HepG2 (cell line): ENCODE measurements around the gene SOX13. TPM values are rescaled to one million over a fixed set of nuclear protein-coding genes. Genes with fewer than 3 reads are reported as not detected.

Experiments used
- DDIT3 ChIP-seq: sonication (generic); formaldehyde crosslinking; IDR thresholded peaks from 2 replicates; pipeline ENCODE4 v1.4.0; 2020; ENCODE audit warnings: mild to moderate bottlenecking, missing genetic modification reagents
- ETV5 ChIP-seq: IDR thresholded peaks from 2 replicates; pipeline ENCODE4 v1.6.1; 2018; ENCODE audit warnings: missing biosample characterization, missing genetic modification reagents, inconsistent platforms, borderline replicate concordance
- FOXA1 ChIP-seq, 2 experiments: fragments of 450-650 bp in 1 of 2; sonication (generic) in 1 of 2; formaldehyde crosslinking in 1 of 2; IDR thresholded peaks; 2 replicates each; pipeline versions ENCODE4 v1.4.0 to v1.6.1; 2016 to 2020; ENCODE audit warnings: missing genetic modification reagents in 1 of 2
- GABPB1 ChIP-seq: IDR thresholded peaks from 2 replicates; pipeline ENCODE4 v1.6.1; 2016; ENCODE audit warnings: mild to moderate bottlenecking, missing genetic modification reagents, moderate library complexity, missing compliant biosample characterization
- HNRNPH1 ChIP-seq: fragments of 200-400 bp; formaldehyde crosslinking; optimal IDR thresholded peaks from 2 replicates; pipeline ENCODE3; 2017; ENCODE audit warnings: mild to moderate bottlenecking, low read depth, low read length
- HNRNPL ChIP-seq: fragments of 200-400 bp; formaldehyde crosslinking; IDR thresholded peaks from 2 replicates; pipeline ENCODE4 v1.6.1; 2017; ENCODE audit warnings: mild to moderate bottlenecking, low read depth, low read length
- HOXD1 ChIP-seq: sonication (generic); formaldehyde crosslinking; IDR thresholded peaks from 2 replicates; pipeline ENCODE4 v1.5.0; 2020; ENCODE audit warnings: missing genetic modification reagents
- KLF9 ChIP-seq: IDR thresholded peaks from 2 replicates; pipeline ENCODE4 v1.6.1; 2016; ENCODE audit warnings: low read depth
- MAX ChIP-seq: IDR thresholded peaks from 2 replicates; pipeline ENCODE4 v1.6.1; 2012; ENCODE audit warnings: inconsistent platforms
- NFE2 ChIP-seq: sonication (generic); formaldehyde crosslinking; IDR thresholded peaks from 2 replicates; pipeline ENCODE4 v1.4.0; 2020; ENCODE audit warnings: missing genetic modification reagents
- NR2F2 ChIP-seq: IDR thresholded peaks from 2 replicates; pipeline ENCODE4 v1.6.1; 2012; ENCODE audit warnings: low read depth, inconsistent platforms, borderline replicate concordance
- POLR2A ChIP-seq, 2 experiments: IDR thresholded peaks; 2 replicates each; pipeline ENCODE4 v1.6.1; 2011; ENCODE audit warnings: low read depth in 2 of 2, low read length in 2 of 2, mild to moderate bottlenecking in 1 of 2, moderate library complexity in 1 of 2; ENCODE audit not compliant: insufficient read depth in 1 of 2
- SP1 ChIP-seq, 2 experiments: fragments of 450-650 bp in 1 of 2; sonication (generic) in 1 of 2; formaldehyde crosslinking in 1 of 2; IDR thresholded peaks; 2 replicates each; pipeline versions ENCODE4 v1.4.0 to v1.6.1; 2016 to 2020; ENCODE audit warnings: missing genetic modification reagents in 1 of 2
- polyA plus RNA-seq, 8 experiments: library from polyadenylated mRNA; depleted of rRNA in 3 of 8; stranded (reverse) in 7 of 8; unstranded in 1 of 8; fragments of >200 nt; fragmentation: Illumina TruSeq in 4 of 8; extraction: Trizol in 4 of 8; gene quantifications; 2 replicates each; pipeline versions ENCODE4 v1.2.1 to v1.2.3, GENCODE V29; 2011 to 2016; ENCODE audit warnings: low read depth in 4 of 8, missing spikeins in 1 of 8, mixed read lengths in 1 of 8; ENCODE audit not compliant: insufficient read depth in 1 of 8
- total RNA-seq, 5 experiments: library from RNA; depleted of rRNA; stranded (reverse); fragments of >200 nt; fragmentation: Illumina TruSeq; extraction: Trizol; gene quantifications; 2 replicates each; pipeline ENCODE4 v1.2.3, GENCODE V29; 2016; ENCODE audit warnings: low read depth in 1 of 5
- TF ChIP-seq, protein P1 (sequence below): sonication (generic); formaldehyde crosslinking; IDR thresholded peaks from one replicate; pipeline ENCODE4 v1.5.1; 2020; ENCODE audit warnings: mild to moderate bottlenecking, missing genetic modification reagents; ENCODE audit errors: not compliant biosample characterization
- TF ChIP-seq, protein P2 (sequence below): sonication (generic); formaldehyde crosslinking; IDR thresholded peaks from 2 replicates; pipeline ENCODE4 v1.8.1; 2022; ENCODE audit warnings: mild to moderate bottlenecking, missing genetic modification reagents
- TF ChIP-seq, protein P3 (sequence below): sonication (generic); formaldehyde crosslinking; IDR thresholded peaks from 2 replicates; pipeline ENCODE4 v1.5.0; 2020; ENCODE audit warnings: missing genetic modification reagents, mild to moderate bottlenecking, borderline replicate concordance
- TF ChIP-seq, protein P4 (sequence below): sonication (generic); formaldehyde crosslinking; IDR thresholded peaks from 2 replicates; pipeline ENCODE4 v1.4.0; 2020; ENCODE audit warnings: missing genetic modification reagents

Gene SOX13
- total and polyA plus RNA-seq, 2 of the 13 experiments (the other 11 are each of a cell fraction or from before 2014, with no cell fraction given): 13.3 to 15.8 TPM

DNA sequence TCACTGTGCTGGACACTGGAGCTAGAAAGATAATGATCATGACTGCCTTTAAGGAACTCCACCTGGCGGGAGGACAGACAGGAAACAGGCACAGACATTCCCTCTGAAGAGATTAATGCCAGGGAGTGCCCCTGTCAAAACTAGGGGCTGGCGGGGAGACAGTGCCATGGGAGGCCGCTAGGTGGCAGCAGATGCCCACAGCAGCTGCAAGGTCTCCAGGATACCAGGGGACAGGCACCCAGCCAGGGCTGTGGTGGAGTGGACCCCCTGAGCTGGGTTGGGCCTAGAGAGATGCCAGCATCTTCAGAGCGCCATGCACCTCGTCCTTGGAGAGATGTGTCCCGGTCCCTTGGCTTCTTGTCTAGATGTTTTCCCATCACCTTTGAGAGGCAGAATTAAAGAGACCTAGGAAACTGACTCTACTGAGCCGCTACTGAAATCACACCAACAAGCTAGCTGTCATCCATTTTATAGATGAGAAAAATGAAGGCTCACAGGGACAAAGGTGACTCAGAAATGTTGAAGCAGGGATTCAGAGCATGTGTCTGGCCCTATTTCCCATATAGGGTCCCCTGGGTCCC lies 89.7 kb downstream of the SOX13 start (continued):
- TF ChIP-seq, protein P1, sequence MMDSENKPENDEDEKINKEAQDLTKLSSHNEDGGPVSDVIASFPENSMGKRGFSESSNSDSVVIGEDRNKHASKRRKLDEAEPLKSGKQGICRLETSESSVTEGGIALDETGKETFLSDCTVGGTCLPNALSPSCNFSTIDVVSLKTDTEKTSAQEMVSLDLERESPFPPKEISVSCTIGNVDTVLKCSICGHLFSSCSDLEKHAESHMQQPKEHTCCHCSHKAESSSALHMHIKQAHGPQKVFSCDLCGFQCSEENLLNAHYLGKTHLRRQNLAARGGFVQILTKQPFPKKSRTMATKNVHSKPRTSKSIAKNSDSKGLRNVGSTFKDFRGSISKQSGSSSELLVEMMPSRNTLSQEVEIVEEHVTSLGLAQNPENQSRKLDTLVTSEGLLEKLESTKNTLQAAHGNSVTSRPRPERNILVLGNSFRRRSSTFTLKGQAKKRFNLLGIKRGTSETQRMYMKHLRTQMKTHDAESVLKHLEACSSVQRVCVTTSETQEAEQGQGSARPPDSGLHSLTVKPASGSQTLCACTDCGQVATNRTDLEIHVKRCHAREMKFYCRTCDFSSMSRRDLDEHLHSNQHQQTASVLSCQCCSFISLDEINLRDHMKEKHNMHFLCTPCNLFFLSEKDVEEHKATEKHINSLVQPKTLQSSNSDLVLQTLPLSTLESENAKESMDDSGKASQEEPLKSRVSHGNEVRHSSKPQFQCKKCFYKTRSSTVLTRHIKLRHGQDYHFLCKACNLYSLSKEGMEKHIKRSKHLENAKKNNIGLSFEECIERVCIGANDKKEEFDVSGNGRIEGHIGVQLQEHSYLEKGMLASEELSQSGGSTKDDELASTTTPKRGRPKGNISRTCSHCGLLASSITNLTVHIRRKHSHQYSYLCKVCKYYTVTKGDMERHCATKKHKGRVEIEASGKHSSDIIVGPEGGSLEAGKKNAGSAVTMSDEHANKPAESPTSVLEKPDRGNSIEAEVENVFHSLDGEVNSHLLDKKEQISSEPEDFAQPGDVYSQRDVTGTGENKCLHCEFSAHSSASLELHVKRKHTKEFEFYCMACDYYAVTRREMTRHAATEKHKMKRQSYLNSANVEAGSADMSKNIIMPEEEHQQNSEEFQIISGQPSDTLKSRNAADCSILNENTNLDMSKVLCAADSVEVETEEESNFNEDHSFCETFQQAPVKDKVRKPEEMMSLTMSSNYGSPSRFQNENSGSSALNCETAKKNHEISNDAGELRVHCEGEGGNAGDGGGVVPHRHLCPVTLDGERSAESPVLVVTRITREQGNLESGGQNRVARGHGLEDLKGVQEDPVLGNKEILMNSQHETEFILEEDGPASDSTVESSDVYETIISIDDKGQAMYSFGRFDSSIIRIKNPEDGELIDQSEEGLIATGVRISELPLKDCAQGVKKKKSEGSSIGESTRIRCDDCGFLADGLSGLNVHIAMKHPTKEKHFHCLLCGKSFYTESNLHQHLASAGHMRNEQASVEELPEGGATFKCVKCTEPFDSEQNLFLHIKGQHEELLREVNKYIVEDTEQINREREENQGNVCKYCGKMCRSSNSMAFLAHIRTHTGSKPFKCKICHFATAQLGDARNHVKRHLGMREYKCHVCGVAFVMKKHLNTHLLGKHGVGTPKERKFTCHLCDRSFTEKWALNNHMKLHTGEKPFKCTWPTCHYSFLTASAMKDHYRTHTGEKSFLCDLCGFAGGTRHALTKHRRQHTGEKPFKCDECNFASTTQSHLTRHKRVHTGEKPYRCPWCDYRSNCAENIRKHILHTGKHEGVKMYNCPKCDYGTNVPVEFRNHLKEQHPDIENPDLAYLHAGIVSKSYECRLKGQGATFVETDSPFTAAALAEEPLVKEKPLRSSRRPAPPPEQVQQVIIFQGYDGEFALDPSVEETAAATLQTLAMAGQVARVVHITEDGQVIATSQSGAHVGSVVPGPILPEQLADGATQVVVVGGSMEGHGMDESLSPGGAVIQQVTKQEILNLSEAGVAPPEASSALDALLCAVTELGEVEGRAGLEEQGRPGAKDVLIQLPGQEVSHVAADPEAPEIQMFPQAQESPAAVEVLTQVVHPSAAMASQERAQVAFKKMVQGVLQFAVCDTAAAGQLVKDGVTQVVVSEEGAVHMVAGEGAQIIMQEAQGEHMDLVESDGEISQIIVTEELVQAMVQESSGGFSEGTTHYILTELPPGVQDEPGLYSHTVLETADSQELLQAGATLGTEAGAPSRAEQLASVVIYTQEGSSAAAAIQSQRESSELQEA: no peak
- TF ChIP-seq POLR2A (IDR thresholded peaks at IDR 0.05; ENCODE audit: insufficient read depth in 1 of 2, low read depth in 2 of 2, low read length in 2 of 2) (no peak), MAX (peak; percentile 34; the same call in 1 of the 2 replicates), NFE2 (CRISPR knock-in tag) (no peak), NR2F2 (no peak), FOXA1 (IDR thresholded peaks at IDR 0.05) (no peak), FOXA1 (CRISPR knock-in tag; IDR thresholded peaks at IDR 0.05) (no peak), HNRNPL (no peak), HOXD1 (CRISPR knock-in tag) (no peak), ETV5 (no peak), HNRNPH1 (no peak), GABPB1 (CRISPR knock-in tag) (peak; percentile 43; the same call in 1 of the 2 replicates), KLF9 (CRISPR knock-in tag) (no peak), SP1 (IDR thresholded peaks at IDR 0.05) (no peak), SP1 (CRISPR knock-in tag; IDR thresholded peaks at IDR 0.05) (no peak), DDIT3 (CRISPR knock-in tag) (no peak)
- TF ChIP-seq, protein P2, sequence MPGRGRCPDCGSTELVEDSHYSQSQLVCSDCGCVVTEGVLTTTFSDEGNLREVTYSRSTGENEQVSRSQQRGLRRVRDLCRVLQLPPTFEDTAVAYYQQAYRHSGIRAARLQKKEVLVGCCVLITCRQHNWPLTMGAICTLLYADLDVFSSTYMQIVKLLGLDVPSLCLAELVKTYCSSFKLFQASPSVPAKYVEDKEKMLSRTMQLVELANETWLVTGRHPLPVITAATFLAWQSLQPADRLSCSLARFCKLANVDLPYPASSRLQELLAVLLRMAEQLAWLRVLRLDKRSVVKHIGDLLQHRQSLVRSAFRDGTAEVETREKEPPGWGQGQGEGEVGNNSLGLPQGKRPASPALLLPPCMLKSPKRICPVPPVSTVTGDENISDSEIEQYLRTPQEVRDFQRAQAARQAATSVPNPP: no peak
- TF ChIP-seq, protein P3, sequence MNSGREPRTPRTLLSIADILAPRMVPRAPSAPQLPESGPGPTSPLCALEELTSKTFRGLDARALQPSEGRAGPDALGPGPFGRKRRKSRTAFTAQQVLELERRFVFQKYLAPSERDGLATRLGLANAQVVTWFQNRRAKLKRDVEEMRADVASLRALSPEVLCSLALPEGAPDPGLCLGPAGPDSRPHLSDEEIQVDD: no peak
- TF ChIP-seq, protein P4, sequence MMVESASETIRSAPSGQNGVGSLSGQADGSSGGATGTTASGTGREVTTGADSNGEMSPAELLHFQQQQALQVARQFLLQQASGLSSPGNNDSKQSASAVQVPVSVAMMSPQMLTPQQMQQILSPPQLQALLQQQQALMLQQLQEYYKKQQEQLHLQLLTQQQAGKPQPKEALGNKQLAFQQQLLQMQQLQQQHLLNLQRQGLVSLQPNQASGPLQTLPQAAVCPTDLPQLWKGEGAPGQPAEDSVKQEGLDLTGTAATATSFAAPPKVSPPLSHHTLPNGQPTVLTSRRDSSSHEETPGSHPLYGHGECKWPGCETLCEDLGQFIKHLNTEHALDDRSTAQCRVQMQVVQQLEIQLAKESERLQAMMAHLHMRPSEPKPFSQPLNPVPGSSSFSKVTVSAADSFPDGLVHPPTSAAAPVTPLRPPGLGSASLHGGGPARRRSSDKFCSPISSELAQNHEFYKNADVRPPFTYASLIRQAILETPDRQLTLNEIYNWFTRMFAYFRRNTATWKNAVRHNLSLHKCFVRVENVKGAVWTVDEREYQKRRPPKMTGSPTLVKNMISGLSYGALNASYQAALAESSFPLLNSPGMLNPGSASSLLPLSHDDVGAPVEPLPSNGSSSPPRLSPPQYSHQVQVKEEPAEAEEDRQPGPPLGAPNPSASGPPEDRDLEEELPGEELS: no peak
